K562 (cell line): Measurements from ENCODE around the gene CRYBA4. TPM values are rescaled to one million over a fixed set of nuclear protein-coding genes. Genes with fewer than 3 reads are reported as not detected.

Source experiments
- ATAC-seq: fragments of 200-7000 bp; cut with Tn5 transposase; 3 replicates; pipeline ENCODE4 v1.9.1; 2020; ENCODE audit warnings: moderate library complexity
- BruUV-seq: library from RNA; stranded (reverse); fragments of 400-500 nt; replicated peaks from 2 replicates; lab custom pipeline; 2021; lab: Mats Ljungman, UMichigan
- CTCF ChIA-PET: fragments of 300-600 bp; formaldehyde crosslinking; extraction: SDS; loops from one replicate; lab custom pipeline; 2021; ENCODE audit warnings: low intra/inter-chr PET ratio; lab: Yijun Ruan, JAX
- POLR2A ChIA-PET: fragments of 300-600, 350-650 bp; sonication (Branson Sonifier 250); formaldehyde crosslinking; extraction: SDS; loops from one replicate; lab custom pipeline; 2021; ENCODE audit warnings: antibody characterized with exemption, inconsistent platforms; lab: Yijun Ruan, JAX
- DNase-seq, 4 experiments: peaks; one replicate each; pipeline versions ENCODE4 v3.0.0 to v3.0.0-alpha.2; 2011 to 2018; ENCODE audit warnings: low spot score in 3 of 4, mixed read lengths in 3 of 4; ENCODE audit errors: extremely low read depth in 1 of 4
- FAIRE-seq: peaks from 2 replicates; lab custom pipeline; 2011; peaks lifted over from hg19 to GRCh38; lab: Jason Lieb, UNC
- H2AFZ ChIP-seq: 2 replicates; pipeline ENCODE4 v1.6.0; 2011; ENCODE audit warnings: low read depth, low read length, control low read depth, inconsistent platforms
- H3K27ac ChIP-seq: fragments of 200-600 bp; 3 replicates; pipeline ENCODE4 v1.8.0; 2011; ENCODE audit warnings: low read depth, mild to moderate bottlenecking, control low read depth, inconsistent platforms, low read length, moderate library complexity, mixed read lengths; ENCODE audit errors: extremely low read depth
- H3K27me3 ChIP-seq, 2 experiments: fragments of 300-600 bp in 1 of 2; 2 replicates in 1 of 2; 3 replicates in 1 of 2; pipeline versions ENCODE4 v1.6.0 to v1.8.0; 2011; ENCODE audit warnings: inconsistent platforms in 2 of 2, low read length in 2 of 2, mild to moderate bottlenecking in 1 of 2, mixed read lengths in 1 of 2, moderate library complexity in 1 of 2; ENCODE audit not compliant: control insufficient read depth in 2 of 2, insufficient read depth in 2 of 2
- H3K36me3 ChIP-seq: fragments of 300-600 bp; 3 replicates; pipeline ENCODE4 v1.8.0; 2011; ENCODE audit warnings: mild to moderate bottlenecking, low read length, inconsistent platforms; ENCODE audit not compliant: control insufficient read depth, insufficient read depth
- H3K4me1 ChIP-seq, 2 experiments: fragments of 200-600 bp in 1 of 2; replicated peaks in 1 of 2; 2 replicates in 1 of 2; 3 replicates in 1 of 2; pipeline versions ENCODE4 v1.5.1 to v1.8.0; 2011; ENCODE audit warnings: inconsistent platforms in 2 of 2, low read length in 2 of 2, mild to moderate bottlenecking in 1 of 2, mixed read lengths in 1 of 2, moderate library complexity in 1 of 2; ENCODE audit not compliant: control insufficient read depth in 2 of 2, insufficient read depth in 2 of 2
- H3K4me2 ChIP-seq: 2 replicates; pipeline ENCODE4 v1.6.1; 2011; ENCODE audit warnings: low read length, control low read depth, inconsistent platforms, mixed read lengths; ENCODE audit not compliant: insufficient read depth
- H3K4me3 ChIP-seq: fragments of 200-600 bp; sonication (generic), shearing (Covaris generic); 2 replicates; pipeline ENCODE4 v1.5.1; 2016; ENCODE audit warnings: control low read depth, inconsistent platforms
- H3K79me2 ChIP-seq: fragments of 200-600 bp; 3 replicates; pipeline ENCODE4 v1.8.0; 2011; ENCODE audit warnings: low read length, inconsistent platforms; ENCODE audit not compliant: control insufficient read depth, insufficient read depth
- H3K9ac ChIP-seq, 2 experiments: 2 replicates each; pipeline versions ENCODE4 v1.6.0 to v1.6.1; 2011; ENCODE audit warnings: low read depth in 2 of 2, low read length in 2 of 2, control low read depth in 1 of 2, inconsistent platforms in 1 of 2, mild to moderate bottlenecking in 1 of 2, mixed read lengths in 1 of 2; ENCODE audit not compliant: insufficient read depth in 1 of 2
- H3K9me1 ChIP-seq: one replicate; pipeline ENCODE4 v1.6.0; 2011; ENCODE audit warnings: inconsistent platforms, mild to moderate bottlenecking, low read length, moderate library complexity; ENCODE audit not compliant: control insufficient read depth, insufficient read depth
- H3K9me3 ChIP-seq: replicated peaks from 2 replicates; pipeline ENCODE4 v1.5.1; 2011; ENCODE audit warnings: low read depth, low read length, inconsistent platforms; ENCODE audit not compliant: control insufficient read depth, insufficient read depth
- H4K20me1 ChIP-seq: replicated peaks from 2 replicates; pipeline ENCODE4 v1.6.1; 2011; ENCODE audit warnings: low read length, inconsistent platforms, mixed read lengths; ENCODE audit not compliant: control insufficient read depth, insufficient read depth
- HDGF ChIP-seq: fragments of 450-650 bp; IDR thresholded peaks from 2 replicates; pipeline ENCODE4 v1.6.1; 2016
- HMGN3 ChIP-seq: IDR thresholded peaks from 2 replicates; pipeline ENCODE4 v1.6.1; 2011; ENCODE audit warnings: borderline replicate concordance, low read depth, mild to moderate bottlenecking, mixed read lengths, low read length; ENCODE audit not compliant: insufficient read length; ENCODE audit errors: extremely low read depth
- HNRNPLL ChIP-seq: fragments of 200-400 bp; formaldehyde crosslinking; IDR thresholded peaks from 2 replicates; pipeline ENCODE4 v1.6.1; 2017; ENCODE audit warnings: low read length, low read depth, mild to moderate bottlenecking; ENCODE audit not compliant: poor library complexity, severe bottlenecking
- NFXL1 ChIP-seq: fragments of 450-650 bp; formaldehyde crosslinking; IDR thresholded peaks from 2 replicates; pipeline ENCODE4 v1.4.0; 2021; ENCODE audit warnings: mild to moderate bottlenecking
- SIN3A ChIP-seq, 2 experiments: fragments of 150-350 bp in 1 of 2; IDR thresholded peaks; 2 replicates each; pipeline ENCODE4 v1.6.1; 2011 to 2016; ENCODE audit warnings: borderline replicate concordance in 2 of 2, low read depth in 2 of 2, low read length in 2 of 2, mild to moderate bottlenecking in 2 of 2, moderate library complexity in 2 of 2; ENCODE audit not compliant: control insufficient read depth in 1 of 2
- TOE1 ChIP-seq, 2 experiments: fragments of 450-650 bp in 1 of 2; sonication (generic) in 1 of 2; formaldehyde crosslinking in 1 of 2; IDR thresholded peaks; 2 replicates each; pipeline versions ENCODE4 v1.7.1 to v1.8.0; 2016 to 2022; ENCODE audit warnings: borderline replicate concordance in 2 of 2, mild to moderate bottlenecking in 2 of 2, antibody characterized with exemption in 1 of 2, inconsistent platforms in 1 of 2, low read depth in 1 of 2, missing genetic modification reagents in 1 of 2, moderate library complexity in 1 of 2
- YBX1 ChIP-seq: fragments of 450-650 bp; IDR thresholded peaks from 2 replicates; pipeline ENCODE4 v1.7.1; 2016; ENCODE audit warnings: mild to moderate bottlenecking
- ZBTB49 ChIP-seq: sonication (generic); formaldehyde crosslinking; IDR thresholded peaks from 2 replicates; pipeline ENCODE4 v1.8.0; 2022; ENCODE audit warnings: missing genetic modification reagents, mild to moderate bottlenecking, borderline replicate concordance
- ZKSCAN1 ChIP-seq: fragments of 150-350 bp; IDR thresholded peaks from 2 replicates; pipeline ENCODE4 v1.6.1; 2016; ENCODE audit warnings: low read depth, low read length
- ZNF347 ChIP-seq: fragments of 450-650 bp; formaldehyde crosslinking; IDR thresholded peaks from 2 replicates; pipeline ENCODE4 v1.4.0; 2020; ENCODE audit warnings: low read depth, mild to moderate bottlenecking, moderate library complexity
- WGBS: fragments of 100-300 bp; shearing (Covaris generic); methylation state at CpG from one replicate; pipeline ENCODE4 v1.1.6; 2016; ENCODE audit warnings: low coverage, mixed read lengths; ENCODE audit not compliant: insufficient coverage; ENCODE audit errors: missing lambda C conversion rate; 5-methylcytosine and 5-hydroxymethylcytosine counted together
- in situ Hi-C: fragments of 300-500 bp; cut with MboI; formaldehyde crosslinking; loops from 4 replicates; pipeline ENCODE4 v1.15.0; 2018; ENCODE audit warnings: inconsistent platforms, mixed read lengths
- intact Hi-C: fragments of 100-400 bp; cut with micrococcal nuclease; formaldehyde crosslinking; loops from 2 replicates; pipeline ENCODE4 v1.14.2; 2022
- polyA plus RNA-seq, 8 experiments: library from polyadenylated mRNA; depleted of rRNA in 4 of 8; stranded (reverse) in 5 of 8; unstranded in 3 of 8; fragments of >200 nt; fragmentation: Nextera tagmentation in 2 of 8; fragmentation: Illumina TruSeq in 1 of 8; extraction: Ambion mirVana in 2 of 8; extraction: Trizol in 1 of 8; gene quantifications; 2 replicates each; pipeline versions ENCODE4 v1.2.1 to v1.2.3, GENCODE V29; 2011 to 2014; ENCODE audit warnings: inconsistent platforms in 1 of 8, missing spikeins in 1 of 8
- total RNA-seq, 7 experiments: library from RNA; depleted of rRNA in 6 of 7; stranded (reverse); fragments of >200 nt in 6 of 7; fragmentation: Illumina TruSeq in 2 of 7; extraction: Trizol in 2 of 7; gene quantifications; 2 replicates each; pipeline versions ENCODE4 v1.2.1 to v1.2.3, GENCODE V29; 2011 to 2021; ENCODE audit warnings: low replicate concordance in 1 of 7
- TF ChIP-seq, protein P1 (sequence below): fragments of 450-650 bp; formaldehyde crosslinking; IDR thresholded peaks from 2 replicates; pipeline ENCODE4 v1.4.0; 2020; ENCODE audit warnings: mild to moderate bottlenecking, mixed read lengths
- TF ChIP-seq, protein P2 (sequence below): IDR thresholded peaks from 2 replicates; pipeline ENCODE4 v1.6.1; 2012; ENCODE audit warnings: low read depth, low read length, improper control_type of control experiment, borderline replicate concordance

CRYBA4 gene
- total and polyA plus RNA-seq, 9 of the 15 experiments (the other 6 are each of a cell fraction or from before 2014, with no cell fraction given) = 0.59 to 3.3 (median 1.6) TPM

- Histone ChIP-seq H3K36me3 (peaks cover 59% of the 10 kb centered on the region), H3K79me2 (peaks cover 83% of the 10 kb centered on the region), H3K9me1 (no peaks in the 10 kb centered on the region), H3K4me3 (peak overlapping the region; percentile 31), H4K20me1 (peaks cover 16% of the 10 kb centered on the region; the same call in 1 of the 2 replicates), H3K4me2 (peak overlapping the region; percentile 81), H3K27me3 (no peaks in the 10 kb centered on the region), H3K9ac (peak overlapping the region; percentile 56 to 87), H2AFZ (no peak overlapping the region), H3K4me1 (peaks cover 24 to 31% of the 10 kb centered on the region in 2 experiments), H3K27ac (peak overlapping the region; percentile 56), H3K9me3 (no peaks in the 10 kb centered on the region)
- intact Hi-C loops (loop anchor here (10.0 kb wide), 1 partner anchor 102 kb away; the partner anchor contains the start of genes HPS4 and SRRD), in situ Hi-C loops (no loop called here)
- ChIA-PET CTCF (no interaction called here), POLR2A (interaction anchor here (0.6 kb wide), 2 partner anchors 7 to 138 kb away, joined by 3 to 5 read pairs; no protein-coding TSS in a partner anchor)
- FAIRE-seq (peak; percentile 83), DNase-seq (peak in 1 of 4 experiments; percentile 79), ATAC-seq (peak; percentile 9)
- WGBS = 7% methylated on average over 11 of the region's 11 CpGs
- BruUV-seq = TSS peak; percentile 34
- TF ChIP-seq HDGF (no peak), NFXL1 (CRISPR knock-in tag) (no peak), ZBTB49 (CRISPR knock-in tag) (no peak), HMGN3 (no peak), ZNF347 (no peak), ZKSCAN1 (no peak), YBX1 (no peak), SIN3A (IDR thresholded peaks at IDR 0.05; ENCODE audit: borderline replicate concordance in 2 of 2, control insufficient read depth in 1 of 2, low read depth in 2 of 2, low read length in 2 of 2) (0 out of 4 replicates have a peak, but pooled peaks of 1 of the 2 experiments have one; percentile 26), HNRNPLL (peak; percentile 18), TOE1 (IDR thresholded peaks at IDR 0.05; ENCODE audit: borderline replicate concordance) (no peak), TOE1 (CRISPR knock-in tag; IDR thresholded peaks at IDR 0.05; ENCODE audit: borderline replicate concordance, low read depth) (no peak)
- TF ChIP-seq, protein P1, sequence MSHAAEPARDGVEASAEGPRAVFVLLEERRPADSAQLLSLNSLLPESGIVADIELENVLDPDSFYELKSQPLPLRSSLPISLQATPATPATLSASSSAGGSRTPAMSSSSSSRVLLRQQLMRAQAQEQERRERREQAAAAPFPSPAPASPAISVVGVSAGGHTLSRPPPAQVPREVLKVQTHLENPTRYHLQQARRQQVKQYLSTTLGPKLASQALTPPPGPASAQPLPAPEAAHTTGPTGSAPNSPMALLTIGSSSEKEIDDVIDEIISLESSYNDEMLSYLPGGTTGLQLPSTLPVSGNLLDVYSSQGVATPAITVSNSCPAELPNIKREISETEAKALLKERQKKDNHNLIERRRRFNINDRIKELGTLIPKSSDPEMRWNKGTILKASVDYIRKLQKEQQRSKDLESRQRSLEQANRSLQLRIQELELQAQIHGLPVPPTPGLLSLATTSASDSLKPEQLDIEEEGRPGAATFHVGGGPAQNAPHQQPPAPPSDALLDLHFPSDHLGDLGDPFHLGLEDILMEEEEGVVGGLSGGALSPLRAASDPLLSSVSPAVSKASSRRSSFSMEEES = peak; percentile 75
- TF ChIP-seq, protein P2, sequence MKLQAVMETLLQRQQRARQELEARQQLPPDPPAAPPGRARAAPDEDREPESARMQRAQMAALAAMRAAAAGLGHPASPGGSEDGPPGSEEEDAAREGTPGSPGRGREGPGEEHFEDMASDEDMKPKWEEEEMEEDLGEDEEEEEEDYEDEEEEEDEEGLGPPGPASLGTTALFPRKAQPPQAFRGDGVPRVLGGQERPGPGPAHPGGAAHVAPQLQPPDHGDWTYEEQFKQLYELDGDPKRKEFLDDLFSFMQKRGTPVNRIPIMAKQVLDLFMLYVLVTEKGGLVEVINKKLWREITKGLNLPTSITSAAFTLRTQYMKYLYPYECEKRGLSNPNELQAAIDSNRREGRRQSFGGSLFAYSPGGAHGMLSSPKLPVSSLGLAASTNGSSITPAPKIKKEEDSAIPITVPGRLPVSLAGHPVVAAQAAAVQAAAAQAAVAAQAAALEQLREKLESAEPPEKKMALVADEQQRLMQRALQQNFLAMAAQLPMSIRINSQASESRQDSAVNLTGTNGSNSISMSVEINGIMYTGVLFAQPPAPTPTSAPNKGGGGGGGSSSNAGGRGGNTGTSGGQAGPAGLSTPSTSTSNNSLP = no peak
Measured at GRCh38 chr22:26586556-26587325, 35.0 kb upstream of the CRYBA4 start.
